ENCODE data around the gene DPY19L1. TPM values are rescaled to one million over a fixed set of nuclear protein-coding genes. Genes with fewer than 3 reads are reported as not detected.

Gene DPY19L1
- total RNA-seq, 1 experiment from 2014 or later = 13.3 TPM

DNA sequence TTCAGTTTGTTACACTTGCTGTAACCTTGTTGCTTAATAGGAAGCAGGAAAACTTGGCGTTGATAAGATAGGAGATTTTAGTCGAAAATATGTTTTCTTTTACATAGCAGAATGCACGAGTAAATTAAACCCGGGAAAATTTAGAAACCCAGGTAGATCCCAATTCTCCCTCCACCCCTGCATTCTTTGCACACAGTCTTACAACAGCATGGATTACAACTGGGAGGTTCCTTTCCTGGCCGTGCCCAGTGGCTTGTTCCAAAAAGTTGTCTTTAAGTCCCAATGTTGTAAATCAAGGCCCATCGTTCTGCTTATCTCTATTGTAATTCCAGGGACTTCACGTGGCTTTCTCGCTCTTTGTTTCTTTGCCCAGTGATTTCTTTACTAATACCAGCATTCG is 1.1 kb upstream of the DPY19L1 start:
- Histone ChIP-seq H3K9me3 (no peaks in the 10 kb centered on the region), H3K4me3 (peak overlapping the region; percentile 58), H3K36me3 (no peaks in the 10 kb centered on the region), H3K27me3 (no peaks in the 10 kb centered on the region)
- no peak for DNase-seq

DNA sequence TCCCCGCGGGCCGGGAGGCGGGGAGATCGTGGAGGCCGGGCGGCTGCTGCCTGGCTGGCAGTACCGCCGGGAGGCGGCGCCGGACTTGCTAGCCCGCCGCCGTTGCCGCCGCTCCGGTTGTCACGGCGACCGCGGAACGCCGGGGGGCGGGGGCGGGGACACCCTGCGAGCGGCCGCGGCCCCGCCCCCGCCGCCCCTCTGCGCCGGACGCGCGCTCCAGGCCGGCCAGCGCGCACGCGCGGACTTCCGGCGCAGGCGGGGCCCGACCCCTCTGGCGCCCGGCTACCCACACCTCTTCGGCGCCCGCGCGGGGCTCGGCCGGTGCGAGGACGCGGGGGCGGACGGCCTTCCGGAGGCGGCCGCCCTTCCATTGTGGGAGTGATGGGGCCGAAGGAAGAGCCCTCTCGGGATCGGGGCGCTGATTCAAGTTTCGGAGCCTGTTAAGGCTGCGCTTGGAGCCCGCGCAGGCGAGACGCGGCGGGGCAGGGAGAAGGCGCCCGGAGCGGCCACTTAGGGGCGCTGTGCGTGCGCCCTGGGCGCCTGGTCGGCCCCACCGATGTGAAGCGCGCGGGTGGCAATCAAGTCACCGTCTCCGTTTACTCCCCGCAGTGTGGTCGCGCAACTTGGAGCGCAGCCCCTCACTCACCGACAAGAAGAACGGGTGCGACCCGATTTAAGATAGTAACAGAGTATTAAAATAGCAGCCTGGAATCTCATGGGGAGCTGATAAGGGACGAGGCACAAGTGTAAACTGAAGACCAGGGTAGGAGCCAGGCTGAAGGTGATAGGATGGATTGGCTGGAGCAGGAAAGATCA is 449 bp upstream of the DPY19L1 start:
- Histone ChIP-seq H3K9me3 (no peaks in the 10 kb centered on the region), H3K36me3 (no peaks in the 10 kb centered on the region), H3K4me3 (peak overlapping the region; percentile 89), H3K27me3 (no peaks in the 10 kb centered on the region)
- peak; percentile 94 for DNase-seq

- Histone ChIP-seq H3K9me3 (no peaks in the 10 kb centered on the region), H3K27me3 (no peaks in the 10 kb centered on the region), H3K36me3 (no peaks in the 10 kb centered on the region), H3K4me3 (peak overlapping the region; percentile 89)
- peak; percentile 65 for DNase-seq
These were observed 719 bp downstream of the DPY19L1 start for GRCh38 chr7:35036361-35037171.

DNA sequence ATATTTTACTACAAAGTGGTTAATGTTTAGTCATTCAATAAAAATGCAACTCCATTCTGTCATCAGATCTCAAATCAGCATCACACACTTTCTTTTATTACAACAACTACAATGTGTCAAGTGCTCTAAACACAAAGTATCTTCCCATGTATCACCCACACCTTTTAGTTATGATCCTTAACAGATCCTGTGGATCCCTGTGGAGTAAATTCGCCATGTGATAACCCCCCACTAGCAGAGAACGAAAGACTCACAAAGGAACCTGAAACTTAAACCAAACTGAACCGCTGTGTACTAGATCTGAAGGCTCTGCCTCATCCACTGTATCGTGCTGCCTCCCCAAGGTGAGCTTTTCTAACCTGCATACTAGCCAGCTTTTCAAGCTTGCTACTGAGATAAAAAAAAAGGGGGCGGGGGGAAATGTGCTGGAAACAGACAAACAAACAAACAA is 1.7 kb downstream of the DPY19L1 start:
- H3K9me3 ChIP-seq = no peaks in the 10 kb centered on the region
- no peak for DNase-seq
- H3K36me3 ChIP-seq = no peaks in the 10 kb centered on the region
- H3K27me3 ChIP-seq = no peaks in the 10 kb centered on the region
- H3K4me3 ChIP-seq = peak overlapping the region; percentile 89; the same call in 1 of the 2 replicates

GRCh38 chr7:35032166-35032565 is 5.1 kb downstream of the DPY19L1 start:
- no peaks in the 10 kb centered on the region for H3K36me3 ChIP-seq
- no peaks in the 10 kb centered on the region for H3K9me3 ChIP-seq
- no peaks in the 10 kb centered on the region for H3K27me3 ChIP-seq
- no peak for DNase-seq
- no peak overlapping the region for H3K4me3 ChIP-seq

- no peak for DNase-seq
- Histone ChIP-seq H3K9me3 (no peaks in the 10 kb centered on the region), H3K4me3 (no peak overlapping the region)
These were observed 6.4 kb downstream of the DPY19L1 start for GRCh38 chr7:35030848-35031247.

DNA sequence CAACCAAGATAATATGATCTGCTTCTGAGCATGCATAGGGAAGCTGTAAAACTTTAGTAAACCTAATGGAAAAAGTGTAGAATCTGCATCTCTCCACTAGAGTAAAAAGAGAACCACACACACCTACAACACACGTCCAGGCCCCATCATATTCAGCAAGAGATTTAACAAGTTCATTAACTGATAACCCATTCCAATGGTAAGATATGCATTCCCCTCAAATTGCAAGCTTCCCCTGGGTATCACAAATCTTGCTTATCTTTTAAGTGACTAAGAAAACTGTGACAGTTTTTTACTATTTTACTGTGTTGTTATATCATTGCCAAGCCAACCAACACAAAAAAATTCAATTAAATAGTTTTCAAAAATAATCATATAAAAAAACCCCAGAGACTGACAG is 8.0 kb downstream of the DPY19L1 start:
- no peaks in the 10 kb centered on the region for H3K36me3 ChIP-seq
- H3K27me3 ChIP-seq = no peaks in the 10 kb centered on the region
- DNase-seq = no peak
- H3K4me3 ChIP-seq = no peak overlapping the region
- H3K9me3 ChIP-seq = no peaks in the 10 kb centered on the region

More at GRCh38 chr7:35030848-35031247, 6.4 kb downstream of the DPY19L1 start:
- no peaks in the 10 kb centered on the region for H3K36me3 ChIP-seq
- H3K27me3 ChIP-seq = no peaks in the 10 kb centered on the region

- Histone ChIP-seq H3K36me3 (no peaks in the 10 kb centered on the region), H3K27me3 (no peaks in the 10 kb centered on the region)
- DNase-seq = no peak
These were observed 11.1 kb downstream of the DPY19L1 start for GRCh38 chr7:35026150-35026549.

GRCh38 chr7:35025369-35025870 is 11.9 kb downstream of the DPY19L1 start:
- H3K36me3 ChIP-seq = no peaks in the 10 kb centered on the region
- H3K27me3 ChIP-seq = no peaks in the 10 kb centered on the region
- H3K4me3 ChIP-seq = no peak overlapping the region
- no peaks in the 10 kb centered on the region for H3K9me3 ChIP-seq
- DNase-seq = no peak

More at GRCh38 chr7:35026150-35026549, 11.1 kb downstream of the DPY19L1 start:
- Histone ChIP-seq H3K9me3 (no peaks in the 10 kb centered on the region), H3K4me3 (no peak overlapping the region)

DNA sequence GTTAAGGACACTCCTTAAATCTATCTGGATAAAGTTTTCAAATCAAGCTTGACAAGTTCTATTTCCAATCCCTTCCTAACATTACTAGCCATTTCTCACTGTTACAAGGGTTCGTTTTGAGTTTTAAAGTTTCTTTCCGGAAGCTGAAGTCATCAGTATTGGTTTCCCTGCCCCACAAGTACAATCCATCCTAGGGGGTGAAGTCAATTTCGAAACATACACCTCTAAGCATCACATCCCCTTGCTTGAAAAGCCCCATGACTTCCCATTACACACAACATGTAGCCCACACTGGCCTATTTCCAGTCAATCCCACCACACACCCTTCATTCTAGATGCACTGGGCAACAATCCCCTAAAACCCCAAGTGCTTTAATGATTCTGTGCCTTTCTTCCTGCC is 13.0 kb downstream of the DPY19L1 start:
- H3K4me3 ChIP-seq = no peak overlapping the region
- DNase-seq = no peak
- no peaks in the 10 kb centered on the region for H3K27me3 ChIP-seq
- no peaks in the 10 kb centered on the region for H3K36me3 ChIP-seq
- no peaks in the 10 kb centered on the region for H3K9me3 ChIP-seq

GRCh38 chr7:35022725-35023124 is 14.6 kb downstream of the DPY19L1 start:
- H3K36me3 ChIP-seq = no peaks in the 10 kb centered on the region
- H3K9me3 ChIP-seq = no peaks in the 10 kb centered on the region
- H3K27me3 ChIP-seq = no peaks in the 10 kb centered on the region
- no peak overlapping the region for H3K4me3 ChIP-seq
- no peak for DNase-seq

DNA sequence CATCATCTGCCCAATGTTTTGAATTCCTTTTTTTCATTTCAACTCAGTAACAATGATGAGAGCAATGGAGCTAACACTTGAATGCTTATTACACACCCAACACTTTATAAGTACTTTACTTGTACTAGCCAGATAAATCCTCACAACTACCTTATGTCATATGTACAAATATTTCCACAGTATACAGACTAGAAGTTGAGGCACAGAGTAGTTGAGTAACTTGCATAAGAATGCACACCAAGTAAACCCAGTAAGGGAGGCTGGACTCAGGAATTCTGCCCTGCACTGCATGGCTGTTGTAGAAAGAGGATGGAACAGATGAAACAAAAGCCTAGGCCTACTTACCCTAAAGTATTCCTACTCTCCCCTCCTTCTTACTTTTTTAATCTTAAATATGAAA is 15.8 kb downstream of the DPY19L1 start:
- Histone ChIP-seq H3K27me3 (no peaks in the 10 kb centered on the region), H3K4me3 (no peak overlapping the region), H3K9me3 (no peaks in the 10 kb centered on the region), H3K36me3 (no peaks in the 10 kb centered on the region)
- no peak for DNase-seq

DNA sequence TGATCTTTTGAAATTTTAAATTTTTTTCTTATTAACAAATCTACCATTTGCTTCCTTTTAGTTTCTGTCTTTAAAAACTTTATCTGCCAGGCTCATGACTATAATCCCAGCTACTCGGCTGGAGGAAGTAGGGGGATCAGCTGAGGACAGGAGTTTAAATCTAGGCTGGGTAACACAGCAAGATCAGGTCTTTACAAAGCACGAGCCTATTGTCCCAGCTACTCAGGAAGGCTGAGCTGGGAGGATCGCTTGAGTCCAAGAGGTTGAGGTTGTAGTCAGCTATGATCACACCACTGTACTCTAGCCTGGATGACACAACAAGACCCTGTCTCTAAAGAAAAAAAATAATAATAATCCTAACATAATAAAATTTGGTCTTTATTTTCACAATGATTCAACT is 17.5 kb downstream of the DPY19L1 start:
- DNase-seq = no peak
- H3K9me3 ChIP-seq = no peaks in the 10 kb centered on the region
- no peaks in the 10 kb centered on the region for H3K36me3 ChIP-seq
- H3K27me3 ChIP-seq = no peaks in the 10 kb centered on the region
- no peak overlapping the region for H3K4me3 ChIP-seq

- no peak for DNase-seq
- no peaks in the 10 kb centered on the region for H3K27me3 ChIP-seq
- H3K36me3 ChIP-seq = no peaks in the 10 kb centered on the region
- no peak overlapping the region for H3K4me3 ChIP-seq
- no peaks in the 10 kb centered on the region for H3K9me3 ChIP-seq
These were observed 18.0 kb downstream of the DPY19L1 start for GRCh38 chr7:35019179-35019729.

GRCh38 chr7:35015346-35015859 is 21.9 kb downstream of the DPY19L1 start:
- no peak for DNase-seq
- H3K27me3 ChIP-seq = no peaks in the 10 kb centered on the region
- H3K36me3 ChIP-seq = no peaks in the 10 kb centered on the region
- no peak overlapping the region for H3K4me3 ChIP-seq
- H3K9me3 ChIP-seq = no peaks in the 10 kb centered on the region

DNA sequence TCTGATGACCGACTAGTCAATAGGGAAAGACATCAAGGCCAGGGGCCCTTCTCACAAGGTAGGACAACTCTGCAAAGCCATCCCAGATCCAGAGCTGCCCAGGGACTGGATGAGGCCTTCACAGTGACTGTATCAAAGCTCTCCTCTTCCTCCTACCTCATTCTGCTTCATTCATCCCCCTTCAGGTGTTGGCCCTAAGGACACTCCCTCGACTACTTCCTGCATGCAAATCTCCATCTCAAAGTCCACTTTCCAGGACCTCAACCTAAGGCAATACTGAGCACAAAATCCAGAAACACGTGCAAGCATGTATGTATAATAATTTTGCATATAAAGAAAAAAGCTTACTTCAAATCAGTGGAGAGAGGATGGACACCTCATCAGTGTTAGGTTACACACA is 25.1 kb downstream of the DPY19L1 start:
- H3K4me3 ChIP-seq = no peak overlapping the region
- H3K36me3 ChIP-seq = no peaks in the 10 kb centered on the region
- H3K9me3 ChIP-seq = no peaks in the 10 kb centered on the region
- no peaks in the 10 kb centered on the region for H3K27me3 ChIP-seq
- DNase-seq = no peak

DNA sequence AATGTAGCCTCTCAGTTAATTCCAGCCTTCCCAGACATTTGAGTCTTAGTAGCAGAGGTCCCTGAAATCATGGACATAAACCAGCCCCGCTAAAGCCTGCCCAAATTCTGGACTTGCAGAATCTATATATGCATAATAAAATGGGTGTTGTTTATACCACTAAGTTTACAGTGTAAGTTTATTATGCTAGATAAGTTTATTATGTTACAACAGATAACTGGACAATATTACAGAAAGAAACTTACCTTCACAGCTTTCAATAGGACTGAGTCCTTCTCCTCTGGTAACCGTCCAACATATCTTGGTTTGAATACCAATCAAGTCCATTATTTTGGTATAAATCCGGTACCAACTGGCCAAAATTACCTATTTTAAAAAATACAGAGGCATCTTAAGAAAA is 26.2 kb downstream of the DPY19L1 start:
- no peak for DNase-seq
- Histone ChIP-seq H3K27me3 (no peaks in the 10 kb centered on the region), H3K9me3 (no peaks in the 10 kb centered on the region), H3K4me3 (no peak overlapping the region), H3K36me3 (no peaks in the 10 kb centered on the region)

Data from MG63 (cell line).